Embryonic facial prominence (tissue), 1 donor: ENCODE results near the gene KCNK4.
A peak's percentile ranks its signal among the peaks of the same experiment; 100 is the strongest.

Experiments used
- DNase-seq: peaks from one replicate; pipeline ENCODE4 v3.0.0-alpha.2; 2016; ENCODE audit errors: extremely low spot score

KCNK4 gene

GRCh38 chr11:64268893-64269539 is 22.1 kb upstream of the KCNK4 start:
- no peak for DNase-seq

GRCh38 chr11:64269540-64270220 is 21.4 kb upstream of the KCNK4 start:
- DNase-seq = peak; percentile 99

GRCh38 chr11:64275031-64275800 is 15.9 kb upstream of the KCNK4 start:
- DNase-seq = no peak

- no peak for DNase-seq
Measured at GRCh38 chr11:64275841-64276240, 15.3 kb upstream of the KCNK4 start.

GRCh38 chr11:64276653-64277431 is 14.3 kb upstream of the KCNK4 start:
- DNase-seq = no peak

GRCh38 chr11:64278576-64279190 is 12.4 kb upstream of the KCNK4 start:
- no peak for DNase-seq

GRCh38 chr11:64281957-64282770 is 8.9 kb upstream of the KCNK4 start:
- no peak for DNase-seq

- no peak for DNase-seq
Measured at GRCh38 chr11:64283092-64283491, 8.0 kb upstream of the KCNK4 start.

GRCh38 chr11:64284048-64284961 is 6.8 kb upstream of the KCNK4 start, which contains the start of gene BAD:
Gene BAD (minus strand): TSS chr11:64284665. CDS start chr11:64284368, 297 bp downstream.
- DNase-seq = peak; percentile 67

- DNase-seq = peak; percentile 53
Measured at GRCh38 chr11:64284962-64285884, 5.9 kb upstream of the KCNK4 start, which contains the start of gene GPR137. Gene GPR137 (plus strand): TSS chr11:64285848. CDS start chr11:64286525, 677 bp downstream.

GRCh38 chr11:64285885-64286800 is 5.0 kb upstream of the KCNK4 start:
- DNase-seq = no peak

- DNase-seq = no peak
Measured at GRCh38 chr11:64286801-64287159, 4.3 kb upstream of the KCNK4 start.

- no peak for DNase-seq
Measured at GRCh38 chr11:64287676-64288352, 3.3 kb upstream of the KCNK4 start.

- DNase-seq = no peak
Measured at GRCh38 chr11:64288353-64288750, 2.8 kb upstream of the KCNK4 start.

- no peak for DNase-seq
Measured at GRCh38 chr11:64289002-64289564, 2.0 kb upstream of the KCNK4 start.
